OCI-LY7 (cell line): ENCODE results near the gene WFDC6. TPM values are rescaled to one million over a fixed set of nuclear protein-coding genes. Genes with fewer than 3 reads are reported as not detected.

Experiments used
- BruUV-seq: library from RNA; stranded (reverse); fragments of 400-500 nt; replicated peaks from 2 replicates; lab custom pipeline; 2021; lab: Mats Ljungman, UMichigan
- CTCF ChIA-PET: fragments of 300-600 bp; sonication (Branson Sonifier 250); formaldehyde crosslinking; loops from one replicate; lab custom pipeline; 2022; ENCODE audit warnings: antibody characterized with exemption; ENCODE audit not compliant: unreplicated experiment; lab: Charles Lee
- POLR2A ChIA-PET: fragments of 300-600 bp; sonication (Branson Sonifier 250); formaldehyde crosslinking; loops from one replicate; lab custom pipeline; 2022; ENCODE audit warnings: antibody characterized with exemption; lab: Charles Lee
- DNase-seq: peaks from one replicate; pipeline ENCODE4 v3.0.0-alpha.2; 2015; ENCODE audit warnings: low spot score
- H2AFZ ChIP-seq: fragments of 200-600 bp; sonication (generic), shearing (Covaris generic); 2 replicates; pipeline ENCODE4 v1.6.1; 2014; ENCODE audit warnings: mild to moderate bottlenecking, antibody characterized with exemption, low read length, moderate library complexity
- H3K27ac ChIP-seq: fragments of 200-600 bp; sonication (generic); 2 replicates; pipeline ENCODE4 v1.5.1; 2014; ENCODE audit warnings: mixed run types, low read depth, mild to moderate bottlenecking, moderate library complexity, low read length, inconsistent platforms; ENCODE audit not compliant: poor library complexity, severe bottlenecking
- H3K36me3 ChIP-seq: fragments of 200-600 bp; sonication (generic); 2 replicates; pipeline ENCODE4 v1.6.1; 2014; ENCODE audit warnings: mild to moderate bottlenecking, antibody characterized with exemption, low read length, moderate library complexity, mixed read lengths; ENCODE audit not compliant: insufficient read depth
- H3K4me1 ChIP-seq: fragments of 200-600 bp; sonication (generic); 2 replicates; pipeline ENCODE4 v1.5.1; 2014; ENCODE audit warnings: mild to moderate bottlenecking, low read length; ENCODE audit not compliant: insufficient read depth, poor library complexity, severe bottlenecking
- H3K4me2 ChIP-seq: fragments of 200-600 bp; sonication (generic); 2 replicates; pipeline ENCODE4 v1.6.1; 2014; ENCODE audit warnings: mild to moderate bottlenecking, low read length
- H3K4me3 ChIP-seq: fragments of 200-600 bp; sonication (generic); 2 replicates; pipeline ENCODE4 v1.5.1; 2014; ENCODE audit warnings: mild to moderate bottlenecking, low read depth, low read length; ENCODE audit not compliant: poor library complexity, severe bottlenecking
- H3K79me2 ChIP-seq: fragments of 200-600 bp; sonication (generic); 2 replicates; pipeline ENCODE4 v1.6.1; 2016; ENCODE audit warnings: low read depth, mild to moderate bottlenecking, low read length, moderate library complexity, mixed read lengths; ENCODE audit not compliant: insufficient read depth
- H3K9me2 ChIP-seq: fragments of 200-600 bp; sonication (generic); 2 replicates; pipeline ENCODE4 v1.6.1; 2016; ENCODE audit warnings: mild to moderate bottlenecking, low read length, mixed read lengths; ENCODE audit not compliant: insufficient read depth
- H3K9me3 ChIP-seq: fragments of 200-600 bp; sonication (generic); 2 replicates; pipeline ENCODE4 v1.6.1; 2014; ENCODE audit warnings: mild to moderate bottlenecking, mixed run types, low read length, mixed read lengths
- H4K20me1 ChIP-seq: fragments of 200-600 bp; sonication (generic); 2 replicates; pipeline ENCODE4 v1.6.1; 2014; ENCODE audit warnings: mild to moderate bottlenecking, antibody characterized with exemption, low read length, moderate library complexity, mixed read lengths; ENCODE audit not compliant: insufficient read depth
- EZH2phosphoT487 ChIP-seq: fragments of 200-600 bp; sonication (generic); IDR thresholded peaks from 2 replicates; pipeline ENCODE4 v1.6.1; 2018; ENCODE audit warnings: low read depth, borderline replicate concordance, mild to moderate bottlenecking, mixed run types, antibody characterized with exemption, low read length, moderate library complexity, mixed read lengths
- intact Hi-C: fragments of 100-400 bp; cut with micrococcal nuclease; formaldehyde crosslinking; loops from one replicate; pipeline ENCODE4 v1.10.0; 2022; ENCODE audit not compliant: unreplicated experiment
- total RNA-seq, 2 experiments: library from RNA; depleted of rRNA in 1 of 2; stranded (reverse); fragments of >200 nt in 1 of 2; shearing (Covaris generic) in 1 of 2; gene quantifications; 2 replicates each; pipeline ENCODE4 v1.2.3, GENCODE V29; 2014 to 2022
- TF ChIP-seq, protein P1 (sequence below): fragments of 200-600 bp; sonication (generic); conservative IDR thresholded peaks from 2 replicates; pipeline ENCODE4 v1.5.1; 2014; ENCODE audit warnings: mild to moderate bottlenecking, antibody characterized with exemption, low read length, moderate library complexity, mixed read lengths

WFDC6 gene
- total RNA-seq, 2 experiments from 2014 or later = not detected

DNA sequence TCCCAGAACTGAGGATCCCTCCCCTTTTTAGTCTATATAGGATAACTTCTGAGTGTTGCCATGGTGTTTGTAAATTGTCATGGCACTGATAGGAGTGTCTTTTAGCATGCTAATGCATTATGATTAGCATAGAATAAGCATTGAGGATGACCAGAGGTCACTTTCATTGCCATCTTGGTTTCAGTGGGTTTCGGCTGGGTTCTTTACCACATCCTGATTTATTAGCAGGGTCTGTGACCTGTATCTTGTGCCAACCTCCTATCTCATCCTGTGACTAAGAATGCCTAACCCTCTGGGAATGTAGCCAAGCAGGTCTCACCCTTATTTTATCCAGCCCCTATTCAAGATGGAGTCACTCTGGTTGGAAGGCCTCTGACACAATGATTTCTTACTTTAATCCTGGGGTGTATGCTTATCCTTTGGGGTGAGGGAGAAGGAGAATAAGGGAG is 50.2 kb downstream of the WFDC6 start:
- POLR2A ChIA-PET = no interaction called here
- BruUV-seq = no TSS peak
- Histone ChIP-seq H3K27ac (no peak overlapping the region), H3K36me3 (no peaks in the 10 kb centered on the region), H3K9me2 (no peaks in the 10 kb centered on the region), H3K9me3 (no peaks in the 10 kb centered on the region), H2AFZ (no peak overlapping the region), H3K4me3 (no peak overlapping the region), H4K20me1 (no peaks in the 10 kb centered on the region), H3K79me2 (no peaks in the 10 kb centered on the region), H3K4me2 (no peak overlapping the region), H3K4me1 (no peaks in the 10 kb centered on the region)
- no peak for TF ChIP-seq EZH2phosphoT487
- TF ChIP-seq, protein P1, sequence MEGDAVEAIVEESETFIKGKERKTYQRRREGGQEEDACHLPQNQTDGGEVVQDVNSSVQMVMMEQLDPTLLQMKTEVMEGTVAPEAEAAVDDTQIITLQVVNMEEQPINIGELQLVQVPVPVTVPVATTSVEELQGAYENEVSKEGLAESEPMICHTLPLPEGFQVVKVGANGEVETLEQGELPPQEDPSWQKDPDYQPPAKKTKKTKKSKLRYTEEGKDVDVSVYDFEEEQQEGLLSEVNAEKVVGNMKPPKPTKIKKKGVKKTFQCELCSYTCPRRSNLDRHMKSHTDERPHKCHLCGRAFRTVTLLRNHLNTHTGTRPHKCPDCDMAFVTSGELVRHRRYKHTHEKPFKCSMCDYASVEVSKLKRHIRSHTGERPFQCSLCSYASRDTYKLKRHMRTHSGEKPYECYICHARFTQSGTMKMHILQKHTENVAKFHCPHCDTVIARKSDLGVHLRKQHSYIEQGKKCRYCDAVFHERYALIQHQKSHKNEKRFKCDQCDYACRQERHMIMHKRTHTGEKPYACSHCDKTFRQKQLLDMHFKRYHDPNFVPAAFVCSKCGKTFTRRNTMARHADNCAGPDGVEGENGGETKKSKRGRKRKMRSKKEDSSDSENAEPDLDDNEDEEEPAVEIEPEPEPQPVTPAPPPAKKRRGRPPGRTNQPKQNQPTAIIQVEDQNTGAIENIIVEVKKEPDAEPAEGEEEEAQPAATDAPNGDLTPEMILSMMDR = no peak
- CTCF ChIA-PET = no interaction called here
- DNase-seq = no peak
- intact Hi-C loops = no loop called here

DNA sequence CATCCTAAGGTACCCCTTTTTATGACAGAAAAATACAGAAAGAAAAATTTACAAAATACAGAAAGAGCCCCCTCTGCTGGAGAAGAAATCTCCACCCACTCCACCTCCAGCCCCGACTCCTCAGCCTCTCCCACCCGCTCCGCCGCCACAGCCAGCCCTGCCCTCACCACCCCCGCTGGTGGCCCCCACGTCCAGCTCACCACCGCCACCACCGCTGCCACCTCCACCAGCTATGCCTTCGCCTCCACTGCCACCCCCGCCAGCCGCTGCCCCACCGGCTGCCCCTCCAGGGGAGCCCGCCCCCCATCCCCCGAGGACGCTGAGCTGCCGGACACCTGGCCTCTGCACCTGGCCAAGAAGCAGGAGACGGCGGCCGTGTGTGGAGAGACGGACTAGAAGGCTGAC is 52.0 kb downstream of the WFDC6 start:
- peak; percentile 10 for DNase-seq
- ChIA-PET CTCF (interaction anchor here (0.6 kb wide), 1 partner anchor 106 kb away, joined by 4 read pairs; no protein-coding TSS in a partner anchor), POLR2A (no interaction called here)
- Histone ChIP-seq H3K36me3 (no peaks in the 10 kb centered on the region), H3K9me3 (no peaks in the 10 kb centered on the region), H3K4me1 (no peaks in the 10 kb centered on the region), H4K20me1 (no peaks in the 10 kb centered on the region), H3K4me2 (no peak overlapping the region), H2AFZ (no peak overlapping the region), H3K27ac (no peak overlapping the region), H3K79me2 (no peaks in the 10 kb centered on the region), H3K4me3 (no peak overlapping the region), H3K9me2 (no peaks in the 10 kb centered on the region)
- intact Hi-C loops = no loop called here
- TF ChIP-seq EZH2phosphoT487 = no peak
- TF ChIP-seq, protein P1 = peak; percentile 69
- BruUV-seq = no TSS peak

DNA sequence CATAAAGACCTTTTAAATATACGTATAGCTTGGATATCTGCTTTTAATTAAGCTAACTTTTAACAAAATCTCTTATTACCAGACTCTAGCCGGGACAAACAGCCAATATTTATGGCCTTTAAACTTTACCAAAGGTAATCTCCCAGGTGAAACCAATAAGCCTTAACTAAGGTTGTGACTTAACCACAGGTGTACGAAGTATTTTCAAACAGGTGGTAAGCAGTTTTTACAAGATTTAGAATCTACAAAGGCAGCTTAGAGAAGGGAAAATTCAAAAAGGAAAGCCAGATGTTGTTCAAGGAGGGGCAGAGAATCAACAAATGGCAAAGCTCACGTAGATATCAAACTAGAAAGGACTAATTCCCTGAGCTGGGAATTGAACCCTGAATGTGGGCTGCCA is 53.9 kb downstream of the WFDC6 start:
- ChIA-PET CTCF (no interaction called here), POLR2A (interaction anchor here (0.6 kb wide), 2 partner anchors 287 to 454 kb away, joined by 3 read pairs; no protein-coding TSS in a partner anchor)
- Histone ChIP-seq H3K4me2 (no peak overlapping the region), H3K4me3 (no peak overlapping the region), H2AFZ (no peak overlapping the region), H3K4me1 (no peaks in the 10 kb centered on the region), H3K79me2 (no peaks in the 10 kb centered on the region), H3K9me2 (no peaks in the 10 kb centered on the region), H3K9me3 (no peaks in the 10 kb centered on the region), H3K36me3 (no peaks in the 10 kb centered on the region), H4K20me1 (no peaks in the 10 kb centered on the region), H3K27ac (no peak overlapping the region)
- intact Hi-C loops = no loop called here
- TF ChIP-seq, protein P1 = no peak
- no peak for TF ChIP-seq EZH2phosphoT487
- no peak for DNase-seq
- BruUV-seq = no TSS peak
